Activated T-cell treated with anti-CD3 and anti-CD28 coated beads, Interleukin-2, amount 50 U/mL, for 1 hour (primary cell): ENCODE results near the gene HOXC9.
"Not testable (repeated sequence)": the region's sequence is repeated elsewhere in the genome, so short reads cannot be mapped to it uniquely, and the experiment has no call there.

Experiments
- DNase-seq: peaks from one replicate; pipeline ENCODE4 v3.0.0-alpha.2; 2020

Gene HOXC9

DNA sequence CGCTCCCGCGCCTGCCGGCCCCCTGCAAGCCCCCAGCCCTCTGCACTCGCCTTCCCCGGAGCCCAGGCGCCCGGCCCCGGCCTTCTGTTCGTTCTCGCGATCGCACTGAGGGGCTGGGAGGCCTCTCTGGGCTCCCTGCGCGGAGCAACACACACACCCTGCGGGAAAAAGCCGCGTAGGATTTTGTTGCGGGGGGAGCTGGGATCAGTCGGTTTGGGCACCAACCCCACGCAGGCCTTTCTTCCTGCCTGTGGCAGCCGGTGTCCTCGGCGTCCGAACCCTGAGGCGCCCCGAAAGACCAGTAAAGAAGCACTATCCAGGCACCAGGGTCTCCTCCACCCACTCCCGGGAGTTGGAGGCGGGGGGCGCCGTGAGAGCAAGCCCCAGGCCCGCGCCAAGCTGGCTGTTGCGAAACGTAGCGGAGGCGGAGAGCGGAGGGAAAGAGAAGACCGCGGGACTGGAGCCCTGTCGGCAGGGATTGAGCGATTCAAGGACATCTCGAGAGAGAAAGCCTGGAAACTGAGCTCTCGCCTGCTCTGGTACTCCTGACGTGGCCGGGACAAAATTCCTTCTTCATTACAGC is 31.0 kb downstream of the HOXC9 start:
- no peak for DNase-seq

DNA sequence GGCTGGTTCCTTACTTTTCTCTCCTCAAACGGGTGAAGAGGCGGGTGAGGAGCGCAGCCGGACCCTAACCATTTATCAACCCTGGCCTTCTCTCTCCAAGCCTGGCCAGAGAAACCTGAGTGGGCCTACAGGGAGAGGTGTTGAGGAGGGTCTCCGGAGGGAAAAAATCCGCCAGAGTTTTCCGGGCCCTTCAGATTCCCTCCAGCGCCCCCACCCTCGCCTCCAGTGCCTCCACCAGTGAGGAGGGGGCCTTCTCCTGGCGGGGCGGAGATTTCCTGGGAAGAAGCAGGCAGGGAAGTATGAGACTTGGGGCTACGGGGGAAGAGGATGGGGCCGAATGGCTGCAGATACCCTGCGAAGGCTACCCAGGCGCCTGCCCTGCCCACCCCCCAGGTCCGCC is 31.5 kb downstream of the HOXC9 start:
- DNase-seq = no peak

DNA sequence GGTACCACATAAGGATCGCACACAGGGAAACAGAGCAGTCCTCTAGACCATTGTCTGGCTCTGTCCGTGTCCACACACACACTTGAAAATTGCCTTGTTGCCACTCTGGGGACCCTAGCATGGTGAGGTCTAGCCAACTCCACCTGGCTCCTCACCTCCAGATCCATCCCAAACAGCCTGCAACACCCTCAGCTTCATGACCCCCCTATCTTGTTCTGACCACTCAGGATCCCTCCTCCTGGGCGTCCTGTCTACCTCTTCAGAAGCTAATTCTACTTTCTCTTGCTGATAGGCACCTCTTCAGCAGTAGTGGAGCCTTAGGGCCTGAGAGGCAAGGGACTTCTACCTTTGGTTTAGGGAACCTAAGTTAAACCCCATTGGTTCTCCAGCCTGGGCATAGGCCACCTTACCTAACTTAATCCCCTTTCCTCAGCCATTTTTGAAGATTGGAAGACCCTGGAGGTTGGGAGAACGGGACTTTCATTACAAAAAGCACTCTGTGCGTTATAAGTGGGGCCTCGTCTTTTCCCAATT is 32.2 kb downstream of the HOXC9 start:
- no peak for DNase-seq

DNA sequence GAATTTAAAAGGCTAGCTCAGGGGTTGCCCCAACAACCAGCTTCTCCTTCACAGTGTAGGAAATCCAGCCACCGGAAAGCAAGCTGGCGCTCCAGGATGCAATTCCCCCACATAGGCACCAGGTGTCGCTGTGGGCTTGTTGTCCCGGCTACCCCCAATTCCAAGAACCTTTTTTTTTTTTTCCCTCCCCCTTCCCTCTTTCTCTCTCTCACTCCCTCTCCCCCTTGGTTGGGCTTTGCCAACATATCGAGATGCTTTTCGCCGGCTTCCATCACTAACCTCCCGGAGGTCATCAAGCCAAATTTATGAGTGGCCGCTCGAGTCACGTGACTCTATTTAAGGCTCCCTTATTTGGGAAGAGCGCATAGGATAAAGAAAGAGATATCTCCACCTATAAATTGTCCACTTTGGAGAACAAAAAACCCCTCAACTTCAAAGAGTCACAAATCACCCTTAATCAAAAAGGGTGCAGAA is 32.7 kb downstream of the HOXC9 start, which contains the start of gene HOXC5:
HOXC5 (plus strand) TSS at position 424 of the 474 bp plus-strand sequence. CDS start 73 bp downstream, outside the sequence.
- DNase-seq = peak; percentile 69

DNA sequence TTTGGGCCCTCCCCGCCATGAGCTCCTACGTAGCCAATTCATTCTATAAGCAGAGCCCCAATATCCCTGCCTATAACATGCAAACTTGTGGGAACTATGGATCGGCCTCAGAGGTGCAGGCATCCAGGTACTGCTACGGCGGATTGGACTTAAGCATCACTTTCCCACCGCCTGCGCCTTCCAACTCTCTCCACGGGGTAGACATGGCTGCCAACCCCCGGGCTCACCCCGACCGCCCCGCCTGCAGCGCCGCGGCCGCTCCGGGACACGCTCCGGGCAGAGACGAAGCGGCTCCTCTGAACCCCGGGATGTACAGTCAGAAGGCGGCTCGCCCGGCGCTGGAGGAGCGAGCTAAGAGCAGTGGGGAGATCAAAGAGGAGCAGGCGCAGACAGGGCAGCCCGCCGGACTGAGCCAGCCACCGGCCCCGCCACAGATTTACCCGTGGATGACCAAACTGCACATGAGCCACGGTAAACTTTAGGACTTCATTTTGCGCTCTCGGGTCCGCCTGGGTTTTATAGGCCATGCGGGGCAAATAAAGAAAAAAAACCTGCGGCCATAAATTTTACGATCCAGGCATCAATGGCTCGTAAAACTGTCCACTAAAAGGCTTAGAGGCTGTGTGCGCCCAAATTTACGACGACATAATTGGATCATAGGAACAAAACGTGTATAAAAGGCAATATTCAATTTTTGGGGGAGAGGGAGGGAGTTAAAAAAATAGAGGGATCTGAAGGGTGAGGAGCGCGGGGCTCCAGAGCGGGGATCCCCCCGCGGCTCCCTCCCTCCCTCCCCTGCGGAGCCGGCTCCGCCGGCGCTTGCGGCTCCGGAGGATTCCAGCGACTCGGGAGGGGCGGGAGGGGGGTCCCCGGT is 33.4 kb downstream of the HOXC9 start:
- peak; percentile 28 for DNase-seq

DNA sequence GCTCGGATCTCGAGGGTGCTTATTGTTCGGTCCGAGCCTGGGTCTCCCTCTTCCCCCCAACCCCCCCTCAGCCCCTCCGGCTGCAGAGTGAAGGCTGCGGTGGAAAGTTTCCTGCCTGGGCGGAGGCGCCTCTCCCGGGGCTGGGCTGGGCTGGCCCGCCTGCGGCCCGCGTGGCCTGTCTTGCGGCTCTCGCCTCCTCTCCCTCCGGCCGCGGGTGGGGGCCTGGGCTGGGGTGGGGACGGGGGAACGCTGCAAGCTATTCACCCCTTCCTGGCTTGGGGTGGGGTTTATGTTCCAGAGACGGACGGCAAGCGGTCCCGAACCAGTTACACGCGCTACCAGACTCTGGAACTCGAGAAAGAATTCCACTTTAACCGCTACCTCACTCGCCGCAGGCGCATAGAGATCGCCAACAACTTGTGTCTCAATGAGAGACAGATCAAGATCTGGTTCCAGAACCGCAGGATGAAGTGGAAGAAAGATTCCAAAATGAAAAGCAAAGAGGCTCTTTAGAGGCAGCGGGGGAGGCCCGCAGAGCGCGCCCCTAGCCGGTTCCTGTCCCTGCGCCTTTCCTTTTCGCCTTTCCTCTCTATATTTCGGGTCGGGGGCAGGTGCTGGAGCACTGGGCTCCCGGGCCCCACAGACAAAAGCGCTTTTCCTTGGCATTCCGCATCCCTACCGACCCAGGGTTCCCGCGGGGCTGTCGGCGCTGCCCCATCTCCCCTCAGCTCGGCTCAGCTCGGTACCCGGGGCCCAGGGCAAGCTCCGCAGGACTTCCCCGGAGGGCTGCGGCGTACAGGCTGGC is 34.2 kb downstream of the HOXC9 start:
- no peak for DNase-seq

DNA sequence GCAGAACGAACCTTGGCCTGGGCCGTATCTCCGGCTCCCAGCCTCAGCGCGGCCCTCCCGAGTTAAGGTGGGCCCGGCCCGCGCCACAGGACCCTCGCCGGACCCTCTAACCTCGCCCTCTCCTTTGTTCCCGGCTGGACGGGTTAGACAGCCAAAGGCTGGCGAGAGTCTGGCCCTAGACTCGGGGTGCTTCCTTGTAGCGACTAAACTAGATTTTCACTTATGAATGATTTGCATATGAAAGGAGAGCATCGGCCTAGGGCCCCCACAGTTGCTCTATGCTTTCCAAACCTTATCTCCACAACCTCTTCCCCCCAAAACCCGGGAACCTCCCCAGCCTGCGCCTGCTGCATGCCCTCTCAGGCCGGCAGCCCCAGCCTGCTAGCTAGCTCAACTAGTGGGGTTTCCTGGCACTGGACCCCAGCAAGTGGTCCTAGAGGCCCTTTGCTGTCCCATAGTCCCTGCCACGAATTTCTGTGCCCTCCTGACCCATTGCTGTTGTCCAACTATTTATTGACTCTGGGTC is 34.9 kb downstream of the HOXC9 start:
- DNase-seq = no peak

DNA sequence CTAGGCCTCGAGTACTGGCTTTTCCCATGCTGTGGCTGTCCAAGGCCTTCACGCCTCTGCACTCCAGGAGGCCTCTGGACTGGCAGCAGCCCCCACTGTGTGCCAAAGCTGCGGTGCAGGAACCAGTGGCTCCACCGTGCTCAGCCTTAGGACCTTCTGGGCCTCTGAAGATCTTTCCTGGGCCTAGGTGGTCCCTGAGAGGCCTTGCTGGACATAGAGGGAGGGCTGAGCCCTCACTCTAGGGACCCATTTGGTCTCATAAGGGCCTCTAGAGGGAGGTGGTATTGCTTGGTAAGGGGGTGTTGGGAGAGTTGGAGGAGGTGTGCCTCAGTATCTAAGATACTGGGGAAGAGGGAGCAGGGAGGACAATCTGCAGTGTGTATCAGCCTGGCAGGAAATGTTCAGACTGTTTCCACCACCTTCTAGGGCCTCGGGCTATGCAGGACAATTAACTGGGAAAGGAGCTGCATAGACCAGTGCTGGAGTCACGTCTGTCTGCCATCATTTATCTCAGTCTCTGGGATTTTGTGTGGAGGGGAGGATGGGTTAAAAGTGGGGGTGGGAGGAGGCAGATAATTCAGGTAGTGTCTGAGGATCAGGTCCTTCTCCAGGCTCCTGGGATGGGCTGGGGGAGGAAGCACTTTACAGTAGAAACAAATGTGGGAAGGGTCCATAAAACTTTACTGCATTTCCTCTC is 35.8 kb downstream of the HOXC9 start:
- no peak for DNase-seq

DNA sequence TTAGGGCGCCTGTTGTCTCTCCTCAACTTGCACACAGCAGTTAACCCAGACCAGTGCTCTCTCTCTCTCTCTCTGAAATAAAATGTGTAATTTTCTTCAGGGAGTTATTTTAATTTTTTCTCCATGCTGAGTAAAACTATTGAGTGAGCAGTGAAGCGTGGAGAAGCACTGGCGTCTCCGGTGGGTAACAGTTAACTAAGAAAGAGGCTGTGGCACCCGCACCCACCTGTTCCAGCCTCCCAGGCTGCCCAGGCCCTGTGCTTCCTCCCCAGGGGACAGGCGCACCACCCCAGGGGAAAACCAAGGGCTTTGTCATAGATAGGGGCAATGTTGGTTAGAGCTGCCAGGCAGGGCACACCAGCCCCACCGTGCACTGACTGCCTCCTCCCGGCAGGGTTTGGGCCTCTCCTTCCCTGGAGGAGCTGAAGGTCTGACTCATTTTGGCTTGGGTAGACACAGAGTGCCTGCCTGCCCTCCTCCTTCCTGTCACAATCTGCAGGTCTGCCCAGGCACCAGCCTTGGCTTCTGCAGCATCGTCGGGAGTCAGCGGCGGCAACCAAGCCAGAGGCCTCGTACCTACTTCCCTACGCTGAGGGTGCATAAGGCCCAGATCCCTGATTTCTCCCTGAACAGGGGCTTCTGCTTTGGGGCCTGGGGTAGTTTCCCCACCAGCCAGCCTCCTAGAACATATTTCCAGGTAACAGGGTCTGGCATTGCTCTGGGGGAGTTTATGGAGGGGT is 36.8 kb downstream of the HOXC9 start:
- DNase-seq = no peak

DNA sequence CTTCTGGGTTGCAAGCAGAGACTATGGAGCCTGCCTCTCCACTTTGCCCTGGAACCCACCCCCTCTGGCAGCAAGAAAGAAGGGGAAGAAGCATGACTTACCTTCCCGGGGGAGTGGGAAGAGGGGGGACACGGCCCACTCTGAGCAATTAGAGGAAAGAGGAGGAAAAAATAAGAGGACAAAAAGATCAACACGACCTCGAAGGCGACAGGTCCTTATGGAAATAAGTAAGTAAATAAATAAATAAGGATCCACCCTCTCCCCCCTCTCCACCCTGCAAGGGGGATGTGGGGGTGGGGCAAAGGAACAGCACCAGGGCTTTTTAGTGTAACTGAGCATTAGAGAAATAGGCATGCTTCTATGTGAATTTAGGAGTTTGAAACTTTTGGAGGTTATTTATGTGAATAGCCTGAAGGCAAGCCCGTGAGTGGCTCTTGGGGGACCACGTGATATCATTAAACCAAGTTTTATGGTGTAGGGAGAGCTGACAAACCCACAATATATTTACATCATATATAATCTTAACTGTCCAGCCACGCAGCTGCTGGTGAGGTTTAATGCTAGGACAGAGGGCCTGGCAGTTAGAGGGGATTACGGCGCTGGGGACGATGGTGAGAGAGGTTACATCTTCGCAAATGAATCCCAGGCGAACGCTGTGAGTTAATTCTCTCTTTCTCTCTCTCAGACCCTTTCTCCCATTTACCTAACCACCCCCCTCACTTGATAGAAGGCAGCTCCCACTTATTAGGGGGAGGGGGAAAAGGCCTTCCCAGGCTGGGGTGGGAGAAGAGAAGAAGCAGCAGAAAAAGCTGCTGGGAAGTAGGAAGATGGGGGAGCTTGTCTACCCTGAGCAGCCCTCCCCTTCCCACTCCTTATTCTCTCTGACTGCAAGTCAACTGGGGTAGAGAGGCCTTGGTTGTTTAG is 37.7 kb downstream of the HOXC9 start:
- no peak for DNase-seq

DNA sequence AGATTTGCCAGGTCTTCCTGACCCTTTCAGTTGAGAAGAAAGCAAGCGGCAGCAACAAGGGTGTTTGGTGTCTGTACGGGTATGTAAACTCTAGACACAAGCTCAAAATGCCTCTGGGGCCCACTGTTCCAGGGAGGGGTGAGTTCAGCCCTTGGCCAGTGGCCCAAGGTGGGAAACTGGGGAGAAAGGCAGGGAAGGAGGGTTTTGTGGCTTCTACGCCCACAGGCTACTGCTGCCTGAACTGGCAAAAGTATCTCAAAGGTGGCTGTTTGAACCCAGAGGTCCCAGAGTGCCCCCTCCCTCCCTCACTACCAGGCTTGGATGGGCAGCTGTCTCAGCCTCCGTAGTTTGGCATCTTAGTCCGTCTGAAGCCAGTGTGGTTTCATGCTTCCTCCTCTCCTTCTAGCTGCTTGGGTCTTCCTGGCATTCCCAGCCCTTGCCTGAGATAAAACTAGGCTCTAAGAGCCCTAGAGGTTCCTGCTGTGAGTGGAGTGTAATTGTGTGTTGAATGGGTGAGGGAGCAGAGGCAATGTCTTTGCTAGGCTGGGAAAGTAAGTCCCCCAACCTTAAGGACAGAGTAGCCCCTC is 38.4 kb downstream of the HOXC9 start:
- DNase-seq = peak; percentile 8

DNA sequence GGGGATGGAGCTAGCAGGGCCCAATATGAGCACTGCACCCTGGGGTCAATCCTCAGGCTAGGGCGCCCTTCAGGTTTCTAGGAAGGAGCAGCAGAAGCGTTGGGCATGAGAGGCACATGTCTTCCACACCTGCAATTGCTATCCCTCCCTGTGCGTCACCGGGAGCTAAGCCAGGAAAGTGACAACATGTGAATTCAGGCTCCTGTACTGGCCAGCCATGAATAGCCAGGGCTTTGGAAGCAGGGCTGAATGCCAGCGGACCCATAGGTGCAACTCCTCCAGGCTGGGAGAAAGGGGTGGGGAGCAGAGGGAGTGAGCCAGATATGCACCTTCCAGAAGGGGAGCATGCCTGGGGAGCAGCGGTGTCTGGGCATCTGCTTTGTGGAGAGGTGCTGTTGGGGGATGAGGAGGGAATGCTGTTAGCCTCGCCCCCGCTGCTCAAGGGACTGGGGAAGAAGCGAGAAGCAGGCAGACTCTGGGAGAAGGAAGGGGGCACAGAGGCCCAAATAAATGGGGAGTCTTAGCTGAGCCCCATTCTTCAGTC is 39.0 kb downstream of the HOXC9 start:
- no peak for DNase-seq

DNA sequence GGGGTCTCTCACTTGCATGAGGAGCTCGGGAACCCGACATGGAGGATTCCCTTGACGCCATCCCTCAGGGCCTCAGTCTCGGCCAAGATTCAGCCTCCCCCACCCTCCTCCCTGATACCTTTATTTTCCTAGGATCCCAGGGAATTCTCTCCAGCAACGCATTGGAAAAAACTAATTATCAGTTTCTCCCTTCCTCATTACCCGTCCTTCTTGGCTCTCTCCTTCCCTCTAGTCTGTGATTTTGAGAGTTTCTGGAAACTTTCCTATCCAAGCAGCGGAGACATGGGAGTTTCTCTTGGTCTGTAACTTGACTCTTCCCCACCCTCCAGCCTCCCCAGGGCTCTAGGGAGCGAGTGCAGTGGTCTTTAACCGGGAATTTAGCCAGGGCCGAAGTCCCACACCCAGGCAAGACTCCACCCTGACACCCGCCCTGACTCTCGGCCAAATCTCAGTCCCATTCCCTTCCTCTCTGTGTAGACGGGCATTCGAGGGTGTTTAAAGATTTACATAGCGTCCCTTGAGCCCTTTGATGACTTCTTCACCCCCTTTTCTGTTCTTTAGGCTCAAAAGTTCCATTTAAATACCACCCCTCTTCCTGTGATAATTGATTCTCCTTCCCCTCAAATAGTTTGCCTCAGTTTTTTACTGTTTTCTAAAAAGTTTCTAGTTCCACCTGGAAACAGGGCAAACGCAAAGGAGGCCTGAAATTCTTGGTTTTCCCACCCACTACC is 39.6 kb downstream of the HOXC9 start:
- DNase-seq = no peak

DNA sequence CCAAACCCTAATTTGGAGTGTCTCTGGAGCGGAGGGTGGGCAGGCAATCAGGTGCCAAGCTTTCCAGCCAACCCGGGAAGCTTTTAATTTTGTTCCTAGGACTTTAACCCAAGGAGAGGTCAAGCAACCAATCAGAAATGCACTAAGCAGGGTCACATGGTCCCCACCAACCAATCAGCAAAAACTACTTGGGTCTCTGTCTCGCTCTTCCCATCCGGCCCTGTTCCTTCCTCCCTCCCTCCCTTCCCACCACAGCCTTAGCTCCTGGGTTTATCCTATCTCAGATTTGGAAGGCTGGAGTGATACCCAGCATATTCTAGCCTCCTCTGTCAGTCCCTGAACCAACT is 40.2 kb downstream of the HOXC9 start:
- DNase-seq = no peak

DNA sequence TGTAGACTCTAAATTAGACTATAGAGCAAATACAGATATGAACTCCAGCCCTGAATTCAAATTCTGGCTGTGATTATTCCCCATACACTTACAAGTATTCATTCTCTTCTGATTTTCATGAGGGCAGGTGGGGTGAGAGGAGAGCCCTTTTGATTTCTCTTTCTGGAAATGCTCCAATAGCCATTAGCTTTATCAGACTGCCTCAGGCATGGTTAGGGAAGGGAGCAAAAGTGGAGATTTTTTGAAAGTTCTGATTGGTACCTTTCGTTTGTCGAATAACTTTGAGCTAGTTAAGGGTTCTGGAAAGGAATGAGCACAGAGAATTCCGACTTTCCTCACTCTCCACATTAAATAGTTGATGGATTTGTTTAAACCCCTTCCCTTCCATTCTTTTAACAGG is 40.7 kb downstream of the HOXC9 start:
- no peak for DNase-seq

DNA sequence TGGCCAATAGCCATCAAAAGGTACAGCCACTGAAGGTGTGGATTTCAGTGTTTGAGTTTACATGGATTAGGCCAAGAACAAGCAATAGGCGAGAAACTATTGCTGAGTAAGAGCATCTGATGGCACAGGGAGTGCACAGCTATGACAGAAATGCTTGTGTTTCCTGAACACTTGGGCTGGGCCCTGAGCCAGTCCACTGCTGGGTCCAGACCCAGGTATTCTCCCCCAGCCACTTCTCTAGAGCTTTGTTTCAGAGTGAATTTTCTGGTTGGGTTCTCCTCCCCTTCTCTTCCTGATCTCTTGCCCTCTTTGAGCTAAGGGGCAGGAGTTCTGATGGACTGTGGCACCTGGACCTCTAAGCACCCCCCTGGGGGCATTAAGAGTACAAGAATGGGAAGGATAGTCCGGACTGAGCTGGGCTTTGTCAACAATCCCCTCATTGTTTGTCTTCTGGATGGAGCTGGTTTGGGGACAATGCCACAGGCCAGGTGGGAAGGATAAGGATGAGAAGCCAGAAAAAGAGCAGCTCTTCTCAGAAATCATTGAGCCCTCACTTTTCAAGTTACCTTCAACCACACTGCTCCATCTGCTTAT is 41.2 kb downstream of the HOXC9 start:
- DNase-seq = no peak

DNA sequence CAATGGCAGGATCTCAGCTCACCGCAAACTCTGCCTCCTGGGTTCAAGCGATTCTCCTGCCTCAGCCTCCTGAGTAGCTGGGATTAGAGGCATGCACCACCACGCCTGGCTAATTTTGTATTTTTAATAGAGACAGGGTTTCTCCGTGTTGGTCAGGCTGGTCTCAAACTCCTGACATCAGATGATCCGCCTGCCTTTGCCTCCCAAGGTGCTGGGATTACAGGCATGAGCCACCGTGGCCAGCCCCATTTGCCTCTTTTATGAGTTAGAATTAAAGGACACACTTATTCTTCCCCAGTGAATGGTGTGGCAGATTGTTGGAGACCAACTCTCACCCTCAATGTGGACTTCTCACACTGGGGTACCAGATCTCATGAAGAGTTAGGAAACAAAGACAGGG is 42.1 kb downstream of the HOXC9 start:
- not testable (repeated sequence) for DNase-seq

DNA sequence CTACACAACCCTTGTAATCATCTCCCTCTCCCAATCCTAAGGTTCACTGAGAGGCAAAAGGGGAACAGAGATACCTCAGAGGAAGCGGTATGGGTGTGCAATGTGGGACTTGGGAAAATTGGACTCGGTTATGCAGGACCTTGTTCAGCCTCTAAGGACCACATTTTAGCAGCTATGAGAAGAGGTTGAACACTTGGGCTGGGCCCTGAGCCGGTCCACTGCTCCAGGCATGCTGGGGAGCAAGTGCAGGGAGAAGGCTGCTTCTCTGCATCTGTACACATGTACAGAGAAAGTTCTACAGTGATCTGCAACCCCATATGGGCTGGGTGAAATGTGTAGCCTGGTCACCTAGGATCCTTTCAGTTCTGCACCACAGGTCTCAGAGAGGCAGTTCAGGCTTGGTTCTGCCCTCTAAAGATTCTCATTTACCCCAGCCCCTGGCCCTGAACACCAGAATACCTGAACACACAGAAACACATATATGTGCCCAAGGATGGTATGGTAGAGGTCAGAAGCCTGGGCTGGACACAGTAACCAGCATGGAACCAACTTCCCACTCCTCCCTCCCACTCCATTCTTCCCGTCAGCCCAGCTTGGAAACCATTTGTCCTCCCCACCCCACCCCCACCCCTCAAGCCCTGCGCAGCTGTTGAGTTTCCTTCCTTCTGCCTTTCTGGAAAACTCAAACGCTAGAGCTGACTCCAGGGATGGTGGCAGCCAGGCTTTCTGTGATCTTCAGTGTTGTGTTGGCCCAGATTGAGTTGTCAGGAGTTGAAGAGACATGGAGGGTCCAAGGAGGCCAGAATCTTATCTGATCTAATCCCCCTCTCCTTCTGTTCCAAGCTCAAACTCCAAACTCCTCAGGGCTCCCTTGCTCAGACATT is 43.3 kb downstream of the HOXC9 start:
- DNase-seq = no peak
